Dermis microvascular lymphatic vessel endothelial cell (primary cell): ENCODE results near the gene FAM177A1. TPM values are rescaled to one million over a fixed set of nuclear protein-coding genes. Genes with fewer than 3 reads are reported as not detected.
A peak's percentile ranks its signal among the peaks of the same experiment; 100 is the strongest.
"Not testable (repeated sequence)": the region's sequence is repeated elsewhere in the genome, so short reads cannot be mapped to it uniquely, and the experiment has no call there.

ENCODE experiments used
- DNase-seq, 2 donors: peaks; one replicate each; pipeline versions ENCODE4 v3.0.0 to v3.0.0-alpha.2; 2010; ENCODE audit warnings: low read depth in 2 of 2
- total RNA-seq: library from RNA; depleted of rRNA; stranded (reverse); fragments of >200 nt; gene quantifications from 2 replicates; pipeline ENCODE4 v1.2.1, GENCODE V29; 2014

The FAM177A1 gene
- total RNA-seq, 1 donor from 2014 or later, result 52.2 TPM

- peak in 1 of 2 donors; percentile 36 for DNase-seq
These were observed 15.2 kb downstream of the FAM177A1 start for GRCh38 chr14:35061113-35061791.

GRCh38 chr14:35065731-35066130, 19.7 kb downstream of the FAM177A1 start:
- not testable (repeated sequence) for DNase-seq

DNA sequence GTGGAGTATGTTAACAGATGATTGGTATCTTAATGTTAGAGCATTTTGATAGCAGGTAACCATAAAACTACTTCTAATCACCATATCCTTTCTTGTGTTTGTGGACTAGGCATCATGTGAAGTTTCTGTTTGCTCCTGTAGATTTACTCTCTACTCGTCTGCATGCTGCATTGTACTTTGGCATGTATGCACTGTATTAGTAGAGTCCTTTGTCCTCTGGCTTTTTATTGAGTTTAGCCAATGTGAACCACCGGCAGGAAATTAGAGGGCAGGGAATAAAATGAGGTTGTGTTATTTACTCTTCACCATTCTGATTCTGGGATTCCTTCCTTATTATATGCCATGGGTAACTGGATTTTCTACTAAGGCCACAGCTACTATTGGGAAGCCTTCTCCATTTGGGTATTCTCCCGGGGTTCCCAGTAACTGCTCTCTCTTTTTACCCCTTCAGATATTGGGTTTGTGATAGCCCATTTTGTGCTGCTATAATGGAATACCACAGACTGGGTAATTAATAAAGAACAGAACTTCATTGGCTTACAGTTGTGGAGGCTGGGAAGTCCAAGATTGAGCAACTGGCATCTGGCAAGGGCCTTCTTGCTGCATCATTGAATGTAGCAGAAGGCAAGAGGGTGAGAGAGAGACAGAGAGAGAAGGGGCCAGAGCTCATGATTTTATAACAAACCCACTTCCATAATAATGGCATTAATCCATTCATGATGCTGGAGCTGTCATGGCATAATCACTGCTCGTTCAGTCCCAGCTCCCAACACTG, 22.4 kb downstream of the FAM177A1 start:
- no peak for DNase-seq

DNA sequence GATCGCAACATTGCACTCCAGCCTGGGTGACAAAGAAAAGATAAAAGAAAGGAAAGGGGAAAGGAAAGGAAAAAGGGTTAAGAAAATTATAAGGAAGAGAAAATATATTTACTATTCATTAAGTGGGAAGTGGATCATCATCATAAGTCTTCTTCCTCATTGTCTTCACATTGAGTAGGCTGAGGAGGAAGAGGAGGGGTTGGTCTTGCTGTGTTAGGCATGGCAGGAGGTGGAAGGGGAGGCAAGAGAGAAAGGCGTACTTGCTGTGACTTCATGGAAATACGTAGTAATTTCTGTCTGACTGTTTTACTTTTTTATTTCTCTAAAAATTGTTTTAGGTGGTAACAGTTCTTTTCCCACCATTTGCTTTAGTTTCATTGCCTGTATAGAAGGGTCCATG, 26.2 kb downstream of the FAM177A1 start:
- DNase-seq, result no peak

DNA sequence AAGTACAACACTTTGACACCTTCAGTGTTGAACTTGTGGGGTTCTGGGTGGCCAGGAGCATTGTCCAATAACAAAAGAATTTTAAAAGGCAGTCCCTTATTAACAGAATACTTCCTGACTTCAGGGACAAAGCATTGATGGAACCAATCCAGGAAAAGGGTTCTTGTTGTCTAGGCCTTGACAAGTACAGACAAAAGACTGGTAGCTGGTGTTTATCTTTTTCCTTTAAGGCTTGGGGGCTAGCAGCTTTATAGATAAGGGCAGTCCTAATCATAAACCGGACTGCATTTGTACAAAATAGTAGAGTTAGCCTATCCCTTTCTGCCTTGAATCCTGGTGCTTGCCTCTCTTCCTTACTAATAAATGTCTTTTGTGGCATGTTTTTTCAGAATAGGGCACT, 27.4 kb downstream of the FAM177A1 start:
- DNase-seq, result peak in 1 of 2 donors; percentile 21

DNA sequence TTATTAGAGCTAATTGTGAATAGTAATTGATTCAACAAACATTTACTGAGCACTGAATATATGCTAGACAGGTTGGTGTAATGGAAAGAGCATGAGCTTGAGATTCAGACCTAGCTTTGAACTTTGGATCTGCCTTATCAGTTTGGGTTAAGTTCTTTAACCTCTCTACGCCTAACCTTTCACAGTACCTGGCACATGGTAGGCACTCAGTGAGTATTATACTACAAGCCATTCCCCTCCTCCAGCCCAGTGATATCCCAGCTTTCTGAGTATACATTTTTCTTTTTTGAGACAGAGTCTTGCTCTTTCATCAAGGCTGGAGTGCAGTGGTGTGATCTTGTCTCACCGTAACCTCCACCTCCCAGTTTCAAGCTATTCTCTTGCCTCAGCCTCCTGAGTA, 32.0 kb downstream of the FAM177A1 start:
- no peak for DNase-seq

DNA sequence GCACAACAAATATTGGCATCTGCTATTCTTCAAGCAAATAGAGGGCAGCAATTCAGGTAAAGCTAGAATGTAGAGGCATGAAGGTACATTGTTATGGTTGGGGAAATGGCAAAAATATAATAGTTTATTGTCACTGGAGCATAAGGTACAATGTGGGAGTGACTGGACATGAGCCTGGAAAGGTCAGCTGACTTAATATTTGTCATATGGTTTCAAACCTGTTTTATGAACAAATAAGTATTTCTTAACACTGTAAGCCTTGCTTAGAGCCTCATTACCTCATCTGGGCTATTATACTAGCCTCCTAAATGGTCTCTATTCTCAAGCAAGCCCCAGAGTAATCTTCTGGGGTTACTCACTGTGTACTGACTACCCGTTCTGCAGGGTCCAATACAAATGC, 33.7 kb downstream of the FAM177A1 start:
- DNase-seq, result no peak

GRCh38 chr14:35083530-35084150, 37.6 kb downstream of the FAM177A1 start:
- DNase-seq, result no peak

GRCh38 chr14:35085441-35085840, 39.4 kb downstream of the FAM177A1 start:
- no peak for DNase-seq

GRCh38 chr14:35088514-35088913, 42.4 kb downstream of the FAM177A1 start:
- DNase-seq, result no peak

GRCh38 chr14:35094645-35095044, 48.6 kb downstream of the FAM177A1 start:
- not testable (repeated sequence) for DNase-seq

DNA sequence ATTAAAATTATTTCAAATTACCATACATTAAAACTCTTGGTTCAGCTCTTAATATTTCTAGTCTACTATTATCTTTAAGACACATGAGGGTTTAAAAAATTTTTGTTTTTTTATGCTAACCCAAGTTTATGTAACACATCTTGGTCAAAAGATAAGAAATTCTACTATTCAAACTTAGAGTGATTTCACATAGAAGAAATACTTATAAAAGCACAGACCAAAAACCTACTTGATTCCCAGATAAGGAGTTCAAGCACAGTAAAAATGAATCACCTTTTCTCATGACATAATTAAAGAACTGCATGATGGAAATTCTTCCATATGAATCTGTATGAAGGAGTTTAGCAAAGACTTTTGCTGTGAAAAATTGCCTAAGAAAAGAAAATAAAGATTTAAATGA, 61.8 kb downstream of the FAM177A1 start:
- no peak for DNase-seq

DNA sequence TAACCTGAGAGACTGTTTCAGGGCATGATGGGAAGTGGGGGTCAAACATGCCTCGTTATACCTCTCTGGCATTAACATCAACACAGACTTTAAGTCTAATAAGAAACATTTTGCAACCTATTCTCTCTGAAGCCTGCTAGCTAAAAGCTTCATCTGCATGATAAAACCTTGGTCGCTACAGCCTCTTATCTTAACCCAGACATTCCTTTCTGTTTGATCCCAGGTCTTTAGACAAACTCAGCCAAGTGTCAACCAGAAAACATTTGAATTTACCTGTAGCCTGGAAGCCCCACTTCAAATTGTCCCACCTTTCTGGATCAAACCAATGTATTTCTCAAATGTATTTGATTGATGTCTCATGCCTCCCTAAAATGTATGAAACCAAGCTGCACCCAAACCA, 66.6 kb downstream of the FAM177A1 start:
- no peak for DNase-seq

GRCh38 chr14:35113308-35113950, 67.4 kb downstream of the FAM177A1 start:
- no peak for DNase-seq

DNA sequence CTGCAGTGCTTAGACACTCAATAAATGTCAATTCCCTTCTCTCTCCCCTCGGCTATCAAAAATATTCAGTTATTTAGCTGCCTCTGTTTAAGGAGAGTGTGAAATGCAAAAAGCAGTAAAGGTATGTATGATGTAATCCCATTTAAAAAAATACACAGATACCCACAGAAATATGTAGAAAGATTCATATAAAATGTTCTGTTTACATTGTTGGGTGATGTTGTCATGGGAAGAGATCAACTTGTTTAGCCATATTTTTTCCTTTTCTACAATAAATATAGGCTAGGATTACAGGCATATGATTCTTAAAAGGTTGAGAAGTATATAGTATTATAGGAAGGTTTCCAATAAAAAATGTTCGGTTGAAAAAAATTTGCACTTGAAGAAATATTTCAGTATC, 68.0 kb downstream of the FAM177A1 start:
- DNase-seq, result no peak

DNA sequence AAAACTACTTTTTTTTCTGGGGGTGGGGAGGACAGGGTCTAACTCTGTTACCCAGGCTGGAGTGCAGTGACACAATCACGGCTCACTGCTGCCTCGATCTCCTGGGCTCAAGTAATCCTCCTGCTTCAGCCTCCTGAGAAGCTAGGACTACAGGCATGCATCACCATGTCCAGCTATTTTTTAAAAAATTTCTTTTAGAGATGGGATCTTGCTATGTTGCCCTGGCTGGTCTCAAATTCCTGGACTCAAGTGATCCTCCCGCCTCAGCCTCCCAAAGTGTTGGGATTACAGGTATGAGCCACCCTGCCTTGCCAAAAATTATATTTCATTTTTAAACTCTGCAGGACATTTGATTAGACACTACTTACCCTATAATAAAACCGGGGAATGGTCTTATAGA, 70.2 kb downstream of the FAM177A1 start:
- DNase-seq, result no peak

DNA sequence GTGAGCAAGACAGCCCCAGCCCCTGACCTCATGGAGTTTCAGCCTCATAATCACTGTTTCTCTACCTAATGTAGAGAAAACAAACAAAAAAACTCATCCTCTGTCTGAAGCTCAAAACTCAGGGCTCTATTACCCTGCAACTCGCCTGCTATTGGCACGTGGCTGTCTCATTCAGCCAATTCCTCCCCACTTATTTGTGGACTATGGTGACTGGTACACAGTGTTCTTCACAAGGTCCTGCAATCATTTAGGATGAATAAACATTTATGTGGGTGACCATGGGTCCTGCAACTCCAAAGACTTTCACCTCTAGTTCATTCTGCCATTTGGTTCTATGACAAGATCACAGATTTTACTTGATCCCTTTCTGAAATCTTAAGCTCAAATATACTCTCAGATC, 71.0 kb downstream of the FAM177A1 start:
- no peak for DNase-seq

DNA sequence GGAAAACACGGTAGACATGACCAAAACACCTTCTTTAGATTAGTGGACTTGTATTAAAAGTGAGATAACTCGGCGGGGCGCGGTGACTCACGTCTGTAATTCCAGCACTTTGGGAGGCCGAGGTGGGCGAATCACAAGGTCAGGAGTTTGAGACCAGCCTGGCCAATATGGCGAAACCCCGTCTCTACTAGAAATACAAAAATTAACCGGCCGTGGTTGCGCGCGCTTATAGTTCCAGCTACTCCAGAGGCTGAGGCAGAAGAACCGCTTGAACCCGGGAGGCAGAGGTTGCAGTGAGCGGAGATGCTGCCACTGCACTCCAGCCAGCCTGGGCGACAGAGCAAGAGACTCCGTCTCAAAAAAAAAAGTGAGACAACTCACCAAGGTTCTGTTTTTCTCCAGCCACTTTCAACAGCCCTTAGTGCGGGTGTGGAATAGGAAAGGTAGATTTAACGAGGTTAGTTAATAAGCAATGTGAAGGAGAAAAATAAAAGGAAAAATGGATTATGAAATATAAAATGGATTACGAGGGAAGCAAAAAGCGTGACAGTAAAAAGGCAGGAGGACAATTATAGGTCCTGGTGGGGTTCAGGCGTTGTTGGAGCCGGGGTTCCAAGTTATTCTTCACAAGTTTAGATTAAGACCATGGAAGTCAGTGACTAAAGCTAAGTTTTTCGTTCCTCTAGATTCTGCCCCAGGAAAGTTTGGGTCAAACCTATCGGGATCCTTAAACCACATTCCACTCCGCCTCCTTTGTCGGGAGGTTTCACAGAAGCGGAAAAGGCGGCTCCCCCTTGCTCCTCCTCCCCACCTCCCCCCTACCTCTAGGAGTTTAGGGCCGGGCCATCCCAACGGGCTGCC, 75.2 kb downstream of the FAM177A1 start:
- peak in 1 of 2 donors; percentile 14 for DNase-seq

- peak; percentile 84 to 94 for DNase-seq
These were observed 76.0 kb downstream of the FAM177A1 start, which contains the start of the genes PPP2R3C and PRORP for GRCh38 chr14:35121887-35122695. Gene PPP2R3C (minus strand): TSS chr14:35121990. CDS start chr14:35121959, 31 bp downstream. Gene PRORP (plus strand): TSS chr14:35122552. CDS start chr14:35123246, 694 bp downstream.
